ENCODE results near the gene TMEM39A.

TMEM39A gene

DNA sequence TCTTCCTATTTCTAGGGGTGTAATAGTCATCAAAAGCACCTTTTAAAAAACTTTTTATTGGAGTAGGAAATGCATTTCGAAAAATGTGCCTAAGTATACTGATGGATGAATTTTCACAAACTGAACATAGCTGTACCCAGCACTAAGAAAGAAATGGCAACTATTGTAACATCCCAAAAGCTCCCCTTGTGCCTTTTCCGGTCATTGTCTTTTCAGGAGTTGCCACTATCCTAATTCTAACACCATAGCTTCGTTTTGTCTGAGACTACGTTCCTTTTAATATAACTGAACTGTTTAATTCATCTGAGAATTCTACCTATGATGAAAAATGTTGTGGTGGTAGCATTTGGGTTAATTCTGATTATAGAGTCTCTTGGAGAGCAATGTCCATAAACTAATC, 36.9 kb upstream of the TMEM39A start:
- H3K27ac ChIP-seq, result no peak overlapping the region
- TF ChIP-seq ZFX (IDR thresholded peaks at IDR 0.05; ENCODE audit: borderline replicate concordance) (no peak), CTCF (IDR thresholded peaks at IDR 0.05) (no peak)

GRCh38 chr3:119498186-119499011, 35.0 kb upstream of the TMEM39A start, which contains the start of gene TIMMDC1:
Gene TIMMDC1, plus strand, starts transcription at chr3:119498547. Its CDS starts 187 bp downstream, at chr3:119498734.
- TF ChIP-seq ZFX (IDR thresholded peaks at IDR 0.05; ENCODE audit: borderline replicate concordance), result no peak
- no peak for TF ChIP-seq CTCF (IDR thresholded peaks at IDR 0.05)

DNA sequence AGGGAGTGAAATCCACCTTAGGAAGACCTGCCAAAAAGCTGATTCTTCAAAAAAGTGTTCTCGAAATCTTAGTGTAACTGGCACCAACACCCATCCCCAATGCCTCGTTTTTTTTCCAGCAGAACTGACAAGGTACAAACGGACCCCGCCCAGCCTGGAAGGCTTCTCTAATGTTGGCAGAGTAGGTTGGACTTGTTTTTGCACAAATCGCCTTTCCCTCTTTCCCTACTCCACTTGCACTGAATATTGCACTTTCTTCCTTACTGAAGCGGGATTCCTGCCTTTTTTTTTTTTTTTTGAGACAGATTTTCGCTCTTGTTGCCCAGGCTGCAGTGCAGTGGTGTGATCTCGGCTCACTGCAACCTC, 34.4 kb upstream of the TMEM39A start:
- TF ChIP-seq ZFX (IDR thresholded peaks at IDR 0.05; ENCODE audit: borderline replicate concordance) (no peak), CTCF (IDR thresholded peaks at IDR 0.05) (no peak)
- H3K27ac ChIP-seq, result peak overlapping the region; percentile 88

More at GRCh38 chr3:119498186-119499011, 35.0 kb upstream of the TMEM39A start, which contains the start of gene TIMMDC1:
- H3K27ac ChIP-seq, result peak within 1 kb of the TSS; percentile 88

DNA sequence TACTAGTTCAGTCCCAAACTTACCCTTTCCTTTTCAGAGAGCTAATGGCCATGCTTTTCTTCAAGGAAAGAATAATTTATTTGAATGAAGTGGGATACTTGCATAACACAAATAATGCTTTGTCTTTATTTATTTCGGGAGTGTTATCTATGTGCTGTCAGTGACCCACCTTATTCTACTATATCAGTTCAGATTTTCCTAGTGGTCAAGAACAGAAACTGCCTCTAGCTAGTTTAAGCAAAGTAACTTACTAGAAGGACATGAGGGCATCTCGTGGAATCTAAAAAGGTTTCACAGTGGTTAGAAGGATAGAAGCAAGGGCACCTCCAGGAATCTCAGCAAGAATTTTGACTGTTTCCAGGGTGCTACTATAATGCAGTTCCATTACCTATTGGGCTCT, 31.2 kb upstream of the TMEM39A start:
- H3K27ac ChIP-seq, result no peak overlapping the region
- TF ChIP-seq ZFX (IDR thresholded peaks at IDR 0.05; ENCODE audit: borderline replicate concordance) (no peak), CTCF (IDR thresholded peaks at IDR 0.05) (no peak)

- TF ChIP-seq CTCF (IDR thresholded peaks at IDR 0.05) (no peak), ZFX (IDR thresholded peaks at IDR 0.05; ENCODE audit: borderline replicate concordance) (no peak)
- H3K27ac ChIP-seq, result no peak overlapping the region
Observed at GRCh38 chr3:119492810-119493209, 29.4 kb upstream of the TMEM39A start.

DNA sequence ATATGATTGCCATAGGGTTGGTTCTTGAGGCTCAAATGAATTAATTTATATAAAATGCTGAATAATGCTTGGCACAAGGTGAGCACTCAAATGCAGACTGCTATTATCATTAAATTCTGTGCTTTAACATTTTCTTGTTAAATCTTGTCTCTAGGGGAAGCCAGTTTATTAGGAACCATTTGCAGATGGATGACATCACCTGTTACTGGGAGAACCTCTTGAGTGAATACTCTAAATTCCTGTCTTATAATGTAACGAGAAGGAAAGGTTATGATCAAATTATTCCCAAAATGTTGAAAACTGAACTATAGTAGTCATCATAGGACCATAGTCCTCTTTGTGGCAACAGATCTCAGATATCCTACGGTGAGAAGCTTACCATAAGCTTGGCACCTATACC, 28.7 kb upstream of the TMEM39A start:
- TF ChIP-seq ZFX (IDR thresholded peaks at IDR 0.05; ENCODE audit: borderline replicate concordance) (no peak), CTCF (IDR thresholded peaks at IDR 0.05) (no peak)
- no peak overlapping the region for H3K27ac ChIP-seq

GRCh38 chr3:119490153-119490552, 26.7 kb upstream of the TMEM39A start:
- TF ChIP-seq CTCF (IDR thresholded peaks at IDR 0.05) (no peak), ZFX (IDR thresholded peaks at IDR 0.05; ENCODE audit: borderline replicate concordance) (no peak)

More at GRCh38 chr3:119490153-119490552, 26.7 kb upstream of the TMEM39A start:
- no peak overlapping the region for H3K27ac ChIP-seq

Measured in 22Rv1 (cell line).